PC-3 (cell line): Measurements from ENCODE around the gene MAPK9.

Experiments used
- CTCF ChIP-seq: fragments of 300-600 bp; sonication (generic); conservative IDR thresholded peaks from 2 replicates; pipeline ENCODE4 v1.5.1; 2017; ENCODE audit warnings: antibody characterized with exemption, low read depth, mild to moderate bottlenecking, low read length
- EZH2 ChIP-seq: fragments of 300-600 bp; sonication (generic); IDR thresholded peaks from one replicate; pipeline ENCODE4 v1.6.1; 2017; ENCODE audit warnings: antibody characterized with exemption, mild to moderate bottlenecking, low read length; ENCODE audit not compliant: unreplicated experiment
- EZH2phosphoT487 ChIP-seq: fragments of 300-600 bp; sonication (generic); IDR thresholded peaks from 2 replicates; pipeline ENCODE4 v1.6.1; 2018; ENCODE audit warnings: mild to moderate bottlenecking, antibody characterized with exemption, low read length, borderline replicate concordance

GRCh38 chr5:180212363-180213255 lies 79.3 kb downstream of the MAPK9 start:
- no peak for TF ChIP-seq CTCF
- no peak for TF ChIP-seq EZH2phosphoT487
- TF ChIP-seq EZH2 = no peak
